ENCODE data around the gene ACAP1. TPM values are rescaled to one million over a fixed set of nuclear protein-coding genes. Genes with fewer than 3 reads are reported as not detected.

ACAP1 gene
- total and polyA plus RNA-seq, 9 of the 15 experiments (the other 6 are each of a cell fraction or from before 2014, with no cell fraction given) = 0.15 to 8.5 (median 2.4) TPM

DNA sequence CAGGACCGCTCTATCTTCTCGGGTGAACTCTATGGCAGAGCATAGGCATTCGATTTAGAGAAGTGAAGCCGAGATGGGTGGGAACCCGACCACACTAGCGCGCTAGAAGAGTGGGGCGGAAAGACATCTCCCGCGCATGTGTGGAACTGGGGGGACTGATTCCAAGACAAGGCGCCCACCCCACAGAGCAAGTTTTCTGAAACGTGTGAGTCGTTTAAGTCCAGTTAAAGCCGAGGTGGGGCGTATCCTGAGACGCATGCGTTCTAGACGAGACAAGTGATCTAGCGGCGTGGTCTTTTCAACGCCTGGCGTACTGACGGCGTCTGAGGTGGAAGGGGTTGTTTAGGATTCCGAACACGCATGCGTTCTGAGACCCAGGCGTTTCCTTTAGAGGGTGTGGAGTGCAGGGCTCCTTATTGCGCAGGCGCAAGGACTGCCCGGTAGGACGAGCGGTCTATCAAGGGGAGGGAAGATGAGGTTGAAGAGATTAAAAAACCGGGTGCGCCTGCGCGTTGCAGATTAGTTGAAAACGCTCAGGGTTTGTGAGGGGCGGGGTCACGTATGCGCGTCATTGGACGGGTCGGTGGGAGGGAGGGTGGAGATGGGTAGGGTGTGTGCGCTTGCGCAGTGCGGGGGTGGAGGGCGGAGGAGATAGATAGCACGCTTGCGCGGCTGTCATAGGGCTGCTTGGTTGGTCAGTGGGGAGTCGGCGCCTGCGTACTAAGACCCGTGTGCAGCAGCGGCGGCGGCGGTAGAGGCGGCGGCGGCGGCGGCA lies 29.2 kb upstream of the ACAP1 start, which contains the start of gene EIF5A (continued):
- no peak for TF ChIP-seq ZNF764 (CRISPR knock-in tag; IDR thresholded peaks at IDR 0.05; ENCODE audit: low read depth)
- 0 out of 2 replicates have a peak, but pooled peaks have one; percentile 46 for TF ChIP-seq GTF2F1 (IDR thresholded peaks at IDR 0.05; ENCODE audit: low read depth, low read length)
- no peak for TF ChIP-seq PHF20 (IDR thresholded peaks at IDR 0.05; ENCODE audit: partially characterized antibody)
- TF ChIP-seq, protein P1, sequence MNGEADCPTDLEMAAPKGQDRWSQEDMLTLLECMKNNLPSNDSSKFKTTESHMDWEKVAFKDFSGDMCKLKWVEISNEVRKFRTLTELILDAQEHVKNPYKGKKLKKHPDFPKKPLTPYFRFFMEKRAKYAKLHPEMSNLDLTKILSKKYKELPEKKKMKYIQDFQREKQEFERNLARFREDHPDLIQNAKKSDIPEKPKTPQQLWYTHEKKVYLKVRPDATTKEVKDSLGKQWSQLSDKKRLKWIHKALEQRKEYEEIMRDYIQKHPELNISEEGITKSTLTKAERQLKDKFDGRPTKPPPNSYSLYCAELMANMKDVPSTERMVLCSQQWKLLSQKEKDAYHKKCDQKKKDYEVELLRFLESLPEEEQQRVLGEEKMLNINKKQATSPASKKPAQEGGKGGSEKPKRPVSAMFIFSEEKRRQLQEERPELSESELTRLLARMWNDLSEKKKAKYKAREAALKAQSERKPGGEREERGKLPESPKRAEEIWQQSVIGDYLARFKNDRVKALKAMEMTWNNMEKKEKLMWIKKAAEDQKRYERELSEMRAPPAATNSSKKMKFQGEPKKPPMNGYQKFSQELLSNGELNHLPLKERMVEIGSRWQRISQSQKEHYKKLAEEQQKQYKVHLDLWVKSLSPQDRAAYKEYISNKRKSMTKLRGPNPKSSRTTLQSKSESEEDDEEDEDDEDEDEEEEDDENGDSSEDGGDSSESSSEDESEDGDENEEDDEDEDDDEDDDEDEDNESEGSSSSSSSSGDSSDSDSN (IDR thresholded peaks at IDR 0.05; ENCODE audit: borderline replicate concordance in 1 of 2, low read depth in 2 of 2, low read length in 2 of 2) = no peak
- peak; percentile 68; the same call in 1 of the 2 replicates for TF ChIP-seq PHF8 (IDR thresholded peaks at IDR 0.05; ENCODE audit: borderline replicate concordance, low read length)
- no peak for TF ChIP-seq SMARCB1 (IDR thresholded peaks at IDR 0.05; ENCODE audit: insufficient read length, low read depth)
- no peak for TF ChIP-seq TAL1 (IDR thresholded peaks at IDR 0.05)
- no peak for TF ChIP-seq NFIX (CRISPR knock-in tag; IDR thresholded peaks at IDR 0.05; ENCODE audit: low read depth)
- TF ChIP-seq, protein P2, sequence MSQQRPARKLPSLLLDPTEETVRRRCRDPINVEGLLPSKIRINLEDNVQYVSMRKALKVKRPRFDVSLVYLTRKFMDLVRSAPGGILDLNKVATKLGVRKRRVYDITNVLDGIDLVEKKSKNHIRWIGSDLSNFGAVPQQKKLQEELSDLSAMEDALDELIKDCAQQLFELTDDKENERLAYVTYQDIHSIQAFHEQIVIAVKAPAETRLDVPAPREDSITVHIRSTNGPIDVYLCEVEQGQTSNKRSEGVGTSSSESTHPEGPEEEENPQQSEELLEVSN (IDR thresholded peaks at IDR 0.05; ENCODE audit: borderline replicate concordance in 1 of 2, extremely low read depth in 1 of 2, insufficient read depth in 1 of 2, insufficient read length in 1 of 2, low read depth in 1 of 2, low read length in 1 of 2, poor library complexity in 1 of 2, severe bottlenecking in 1 of 2) = peak in 1 of 2 experiments; percentile 14
- TF ChIP-seq, protein P3, sequence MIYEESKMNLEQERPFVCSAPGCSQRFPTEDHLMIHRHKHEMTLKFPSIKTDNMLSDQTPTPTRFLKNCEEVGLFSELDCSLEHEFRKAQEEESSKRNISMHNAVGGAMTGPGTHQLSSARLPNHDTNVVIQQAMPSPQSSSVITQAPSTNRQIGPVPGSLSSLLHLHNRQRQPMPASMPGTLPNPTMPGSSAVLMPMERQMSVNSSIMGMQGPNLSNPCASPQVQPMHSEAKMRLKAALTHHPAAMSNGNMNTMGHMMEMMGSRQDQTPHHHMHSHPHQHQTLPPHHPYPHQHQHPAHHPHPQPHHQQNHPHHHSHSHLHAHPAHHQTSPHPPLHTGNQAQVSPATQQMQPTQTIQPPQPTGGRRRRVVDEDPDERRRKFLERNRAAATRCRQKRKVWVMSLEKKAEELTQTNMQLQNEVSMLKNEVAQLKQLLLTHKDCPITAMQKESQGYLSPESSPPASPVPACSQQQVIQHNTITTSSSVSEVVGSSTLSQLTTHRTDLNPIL (CRISPR knock-in tag; IDR thresholded peaks at IDR 0.05) = no peak
- TF ChIP-seq ZNF263 (CRISPR knock-in tag; IDR thresholded peaks at IDR 0.05; ENCODE audit: borderline replicate concordance) = no peak
- no peak for TF ChIP-seq ZNF445 (CRISPR knock-in tag; IDR thresholded peaks at IDR 0.05; ENCODE audit: low read depth)
- TF ChIP-seq ZNF143 (CRISPR knock-in tag; IDR thresholded peaks at IDR 0.05) = no peak

All from K562 (cell line).